ENCODE data around the gene CLDN1. TPM values are rescaled to one million over a fixed set of nuclear protein-coding genes. Genes with fewer than 3 reads are reported as not detected.

CLDN1 gene
- total RNA-seq, 1 donor from 2014 or later = not detected

- Mint-ChIP-seq H3K4me3 (ENCODE audit: unreplicated experiment) (no peak overlapping the region), H3K27ac (ENCODE audit: unreplicated experiment) (no peak overlapping the region), H3K36me3 (ENCODE audit: unreplicated experiment) (no peaks in the 10 kb centered on the region), H3K9me3 (ENCODE audit: unreplicated experiment) (peaks cover 3% of the 10 kb centered on the region), H3K4me1 (ENCODE audit: low read depth, unreplicated experiment) (peaks cover 2% of the 10 kb centered on the region), H3K27me3 (ENCODE audit: unreplicated experiment) (peaks cover 6% of the 10 kb centered on the region)
- no peak for DNase-seq
- TF ChIP-seq, protein P1, sequence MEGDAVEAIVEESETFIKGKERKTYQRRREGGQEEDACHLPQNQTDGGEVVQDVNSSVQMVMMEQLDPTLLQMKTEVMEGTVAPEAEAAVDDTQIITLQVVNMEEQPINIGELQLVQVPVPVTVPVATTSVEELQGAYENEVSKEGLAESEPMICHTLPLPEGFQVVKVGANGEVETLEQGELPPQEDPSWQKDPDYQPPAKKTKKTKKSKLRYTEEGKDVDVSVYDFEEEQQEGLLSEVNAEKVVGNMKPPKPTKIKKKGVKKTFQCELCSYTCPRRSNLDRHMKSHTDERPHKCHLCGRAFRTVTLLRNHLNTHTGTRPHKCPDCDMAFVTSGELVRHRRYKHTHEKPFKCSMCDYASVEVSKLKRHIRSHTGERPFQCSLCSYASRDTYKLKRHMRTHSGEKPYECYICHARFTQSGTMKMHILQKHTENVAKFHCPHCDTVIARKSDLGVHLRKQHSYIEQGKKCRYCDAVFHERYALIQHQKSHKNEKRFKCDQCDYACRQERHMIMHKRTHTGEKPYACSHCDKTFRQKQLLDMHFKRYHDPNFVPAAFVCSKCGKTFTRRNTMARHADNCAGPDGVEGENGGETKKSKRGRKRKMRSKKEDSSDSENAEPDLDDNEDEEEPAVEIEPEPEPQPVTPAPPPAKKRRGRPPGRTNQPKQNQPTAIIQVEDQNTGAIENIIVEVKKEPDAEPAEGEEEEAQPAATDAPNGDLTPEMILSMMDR (IDR thresholded peaks at IDR 0.05; ENCODE audit: partially characterized antibody, unreplicated experiment) = no peak
Measured at GRCh38 chr3:190319660-190320059, 2.6 kb downstream of the CLDN1 start.

DNA sequence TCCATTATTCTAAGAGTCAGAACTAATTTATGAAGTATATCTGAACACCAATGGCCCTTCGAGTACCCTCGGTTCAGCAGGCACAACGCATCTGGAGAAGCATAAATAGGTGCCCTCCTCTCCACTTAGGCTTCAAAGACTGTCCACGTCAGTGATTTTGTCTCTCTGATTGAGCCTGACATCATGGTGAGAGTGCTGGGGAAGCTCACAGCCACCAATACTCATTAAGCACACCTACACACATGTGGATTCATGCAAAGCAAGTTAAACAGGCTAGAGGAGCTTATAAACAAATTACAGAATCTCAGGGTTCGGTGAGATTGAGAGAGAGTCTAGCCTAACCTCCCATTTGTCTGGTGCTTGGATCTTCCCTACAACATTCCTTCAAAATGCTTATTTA, 3.6 kb downstream of the CLDN1 start:
- Mint-ChIP-seq H3K9me3 (ENCODE audit: unreplicated experiment) (peaks cover 3% of the 10 kb centered on the region), H3K27me3 (ENCODE audit: unreplicated experiment) (peaks cover 6% of the 10 kb centered on the region), H3K36me3 (ENCODE audit: unreplicated experiment) (no peaks in the 10 kb centered on the region), H3K4me3 (ENCODE audit: unreplicated experiment) (no peak overlapping the region), H3K27ac (ENCODE audit: unreplicated experiment) (no peak overlapping the region), H3K4me1 (ENCODE audit: low read depth, unreplicated experiment) (peaks cover 2% of the 10 kb centered on the region)
- TF ChIP-seq, protein P1 (IDR thresholded peaks at IDR 0.05; ENCODE audit: partially characterized antibody, unreplicated experiment) = no peak
- DNase-seq = no peak

- no peaks in the 10 kb centered on the region for H3K27me3 Mint-ChIP-seq (ENCODE audit: unreplicated experiment)
- H3K27ac Mint-ChIP-seq (ENCODE audit: unreplicated experiment) = no peak overlapping the region
- TF ChIP-seq, protein P1 (IDR thresholded peaks at IDR 0.05; ENCODE audit: partially characterized antibody, unreplicated experiment) = no peak
- H3K9me3 Mint-ChIP-seq (ENCODE audit: unreplicated experiment) = no peaks in the 10 kb centered on the region
- H3K4me1 Mint-ChIP-seq (ENCODE audit: low read depth, unreplicated experiment) = no peaks in the 10 kb centered on the region
- H3K36me3 Mint-ChIP-seq (ENCODE audit: unreplicated experiment) = no peaks in the 10 kb centered on the region
- DNase-seq = no peak
- no peak overlapping the region for H3K4me3 Mint-ChIP-seq (ENCODE audit: unreplicated experiment)
Measured at GRCh38 chr3:190314741-190315140, 7.5 kb downstream of the CLDN1 start.

DNA sequence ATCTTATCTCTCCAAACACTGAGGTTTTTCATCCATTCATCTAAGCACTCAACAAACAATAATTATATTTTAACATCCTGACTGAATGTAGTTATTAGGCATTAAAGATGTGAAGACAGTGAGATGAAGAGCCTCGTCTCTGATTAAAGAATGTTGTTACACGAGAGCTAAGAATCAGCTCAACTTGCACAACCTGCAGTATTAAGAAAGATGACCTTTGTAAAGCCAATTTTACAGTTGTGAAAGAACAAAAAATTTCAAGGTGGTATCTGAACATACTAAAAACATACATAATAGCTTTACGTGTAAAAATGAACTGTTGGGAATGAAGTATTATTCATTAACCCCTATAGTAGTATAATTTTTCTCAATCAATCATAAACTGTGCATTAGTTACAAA, 12.8 kb downstream of the CLDN1 start:
- Mint-ChIP-seq H3K9me3 (ENCODE audit: unreplicated experiment) (no peaks in the 10 kb centered on the region), H3K27ac (ENCODE audit: unreplicated experiment) (no peak overlapping the region), H3K4me1 (ENCODE audit: low read depth, unreplicated experiment) (no peaks in the 10 kb centered on the region), H3K27me3 (ENCODE audit: unreplicated experiment) (no peaks in the 10 kb centered on the region), H3K36me3 (ENCODE audit: unreplicated experiment) (no peaks in the 10 kb centered on the region), H3K4me3 (ENCODE audit: unreplicated experiment) (no peak overlapping the region)
- TF ChIP-seq, protein P1 (IDR thresholded peaks at IDR 0.05; ENCODE audit: partially characterized antibody, unreplicated experiment) = no peak
- no peak for DNase-seq

DNA sequence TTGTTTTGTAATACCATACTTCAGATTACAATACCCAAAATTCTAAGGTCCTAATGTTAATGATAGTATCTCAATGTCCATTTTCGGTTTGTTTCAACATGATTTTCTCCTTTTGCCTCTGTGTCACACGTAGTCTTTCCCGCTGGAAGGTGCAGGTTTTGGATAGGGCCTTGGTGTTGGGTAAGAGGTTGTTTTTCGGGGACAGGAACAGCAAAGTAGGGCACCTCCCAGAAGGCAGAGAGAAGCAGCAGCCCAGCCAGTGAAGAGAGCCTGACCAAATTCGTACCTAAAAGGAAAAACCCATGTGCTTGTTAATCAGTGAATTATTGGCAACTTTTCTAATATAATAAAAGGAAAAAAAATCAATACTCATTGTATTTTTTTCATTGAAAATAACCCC, 14.1 kb downstream of the CLDN1 start:
- TF ChIP-seq, protein P1 (IDR thresholded peaks at IDR 0.05; ENCODE audit: partially characterized antibody, unreplicated experiment) = no peak
- no peaks in the 10 kb centered on the region for H3K36me3 Mint-ChIP-seq (ENCODE audit: unreplicated experiment)
- H3K27me3 Mint-ChIP-seq (ENCODE audit: unreplicated experiment) = no peaks in the 10 kb centered on the region
- no peaks in the 10 kb centered on the region for H3K9me3 Mint-ChIP-seq (ENCODE audit: unreplicated experiment)
- H3K4me3 Mint-ChIP-seq (ENCODE audit: unreplicated experiment) = no peak overlapping the region
- H3K4me1 Mint-ChIP-seq (ENCODE audit: low read depth, unreplicated experiment) = no peaks in the 10 kb centered on the region
- no peak overlapping the region for H3K27ac Mint-ChIP-seq (ENCODE audit: unreplicated experiment)
- no peak for DNase-seq
